OCI-M2 (cell line): ENCODE data around the gene PAXX.
A peak's percentile ranks its signal among the peaks of the same experiment; 100 is the strongest.

ENCODE experiments used
- DNase-seq: peaks from one replicate; lab custom pipeline; 2025; ENCODE audit not compliant: unreplicated experiment; lab: John Stamatoyannopoulos, UW

The PAXX gene

GRCh38 chr9:137016436-137016835 is 24.2 kb downstream of the PAXX start:
- DNase-seq, result no peak

- no peak for DNase-seq
Observed at GRCh38 chr9:137017071-137017470, 24.8 kb downstream of the PAXX start.

- DNase-seq, result no peak
Observed at GRCh38 chr9:137017791-137018497, 25.7 kb downstream of the PAXX start.

- DNase-seq, result no peak
Observed at GRCh38 chr9:137018761-137019559, 26.7 kb downstream of the PAXX start.

GRCh38 chr9:137019891-137020683 is 27.9 kb downstream of the PAXX start:
- no peak for DNase-seq

GRCh38 chr9:137020771-137021567 is 28.7 kb downstream of the PAXX start:
- DNase-seq, result no peak

- DNase-seq, result no peak
Observed at GRCh38 chr9:137021568-137021978, 29.4 kb downstream of the PAXX start.

- DNase-seq, result no peak
Observed at GRCh38 chr9:137021979-137022661, 29.9 kb downstream of the PAXX start.

GRCh38 chr9:137022662-137023008 is 30.4 kb downstream of the PAXX start:
- DNase-seq, result no peak

- no peak for DNase-seq
Observed at GRCh38 chr9:137023157-137023556, 30.9 kb downstream of the PAXX start.

GRCh38 chr9:137023583-137023991 is 31.4 kb downstream of the PAXX start:
- no peak for DNase-seq

GRCh38 chr9:137025517-137025966 is 33.3 kb downstream of the PAXX start:
- no peak for DNase-seq

- DNase-seq, result no peak
Observed at GRCh38 chr9:137026384-137026783, 34.2 kb downstream of the PAXX start.

GRCh38 chr9:137026828-137027227 is 34.6 kb downstream of the PAXX start:
- no peak for DNase-seq

GRCh38 chr9:137027369-137028262 is 35.4 kb downstream of the PAXX start, which contains the start of gene ABCA2:
ABCA2 (minus strand) TSS chr9:137028237; CDS start chr9:137028140, 97 bp downstream.
- no peak for DNase-seq

- DNase-seq, result no peak
Observed at GRCh38 chr9:137028263-137029057, 36.2 kb downstream of the PAXX start.

GRCh38 chr9:137029058-137029936 is 37.1 kb downstream of the PAXX start:
- peak; percentile 13 for DNase-seq
